Kidney (tissue), 14 donors: ENCODE measurements around the gene SCAMP5. TPM values are rescaled to one million over a fixed set of nuclear protein-coding genes. Genes with fewer than 3 reads are reported as not detected.

Source experiments
- DNase-seq, 5 donors: peaks; one replicate each; pipeline ENCODE4 v3.0.0-alpha.2; 2013 to 2020
- FAIRE-seq: peaks from 2 replicates; lab custom pipeline; 2012; peaks lifted over from hg19 to GRCh38; lab: Jason Lieb, UNC
- H3K27ac ChIP-seq, 2 donors: one replicate each; pipeline ENCODE4 v1.7.0; 2013; ENCODE audit warnings: low read depth in 2 of 2, low read length in 2 of 2, inconsistent platforms in 1 of 2
- H3K27me3 ChIP-seq: one replicate; pipeline ENCODE4 v1.7.1; 2013; ENCODE audit warnings: low read length, inconsistent platforms; ENCODE audit not compliant: control insufficient read depth, insufficient read depth
- H3K36me3 ChIP-seq, 3 donors: one replicate each; pipeline versions ENCODE4 v1.7.0 to v1.7.1; 2013; ENCODE audit warnings: low read length in 3 of 3, control low read depth in 1 of 3, inconsistent platforms in 1 of 3; ENCODE audit not compliant: insufficient read depth in 3 of 3, control insufficient read depth in 2 of 3
- H3K4me1 ChIP-seq, 3 donors: one replicate each; pipeline versions ENCODE4 v1.7.0 to v1.7.1; 2013; ENCODE audit warnings: low read length in 3 of 3, inconsistent platforms in 1 of 3, low read depth in 1 of 3; ENCODE audit not compliant: control insufficient read depth in 2 of 3, insufficient read depth in 2 of 3
- H3K4me3 ChIP-seq, 3 donors: one replicate each; pipeline versions ENCODE4 v1.7.0 to v1.8.1; 2013; ENCODE audit warnings: low read length in 3 of 3, control low read depth in 1 of 3, inconsistent platforms in 1 of 3
- H3K9ac ChIP-seq, 3 donors: one replicate each; pipeline versions ENCODE4 v1.7.0 to v1.7.1; 2013; ENCODE audit warnings: low read length in 3 of 3, control low read depth in 1 of 3, inconsistent platforms in 1 of 3
- H3K9me3 ChIP-seq, 3 donors: one replicate each; pipeline versions ENCODE4 v1.7.0 to v1.7.1; 2013; ENCODE audit warnings: low read length in 3 of 3, control low read depth in 1 of 3, inconsistent platforms in 1 of 3; ENCODE audit not compliant: control insufficient read depth in 2 of 3, insufficient read depth in 1 of 3
- CTCF ChIP-seq: IDR thresholded peaks from 3 replicates; pipeline ENCODE4 v1.5.1; 2012; ENCODE audit warnings: mild to moderate bottlenecking, moderate library complexity, borderline replicate concordance; ENCODE audit not compliant: insufficient read depth; ENCODE audit errors: extremely low read depth
- intact Hi-C: fragments of 100-400 bp; cut with DNase I; formaldehyde crosslinking; loops from one replicate; pipeline ENCODE4 v1.11.1; 2022
- polyA plus RNA-seq: library from polyadenylated mRNA; stranded (reverse); fragments of 350-450 nt; fragmentation: Illumina TruSeq; extraction: RNeasy Lipid Tissue Mini Kit (QIAGEN cat#74804); gene quantifications from one replicate; pipeline ENCODE4 v1.2.3, GENCODE V29; 2014; ENCODE audit warnings: low read depth, low replicate concordance; ENCODE audit not compliant: insufficient read depth
- total RNA-seq: library from RNA; stranded (reverse); fragmentation: NEBNext Ultra II Directional; extraction: Animal tissue kit (Norgen Biotek cat#: 25700); gene quantifications from one replicate; pipeline ENCODE4 v1.2.1, GENCODE V29; 2021
- donor health status: control.
- donor health status: control.
- donor health status: control.
- donor health status: control.
- donor health status: control.
- donor health status: DM: yes; HTN: yes; CAD: no.
- donor health status: Normal renal cell carcinoma (clear cell type).

SCAMP5 gene
- total and polyA plus RNA-seq, 2 donors from 2014 or later: 13.4 to 29.5 TPM

DNA sequence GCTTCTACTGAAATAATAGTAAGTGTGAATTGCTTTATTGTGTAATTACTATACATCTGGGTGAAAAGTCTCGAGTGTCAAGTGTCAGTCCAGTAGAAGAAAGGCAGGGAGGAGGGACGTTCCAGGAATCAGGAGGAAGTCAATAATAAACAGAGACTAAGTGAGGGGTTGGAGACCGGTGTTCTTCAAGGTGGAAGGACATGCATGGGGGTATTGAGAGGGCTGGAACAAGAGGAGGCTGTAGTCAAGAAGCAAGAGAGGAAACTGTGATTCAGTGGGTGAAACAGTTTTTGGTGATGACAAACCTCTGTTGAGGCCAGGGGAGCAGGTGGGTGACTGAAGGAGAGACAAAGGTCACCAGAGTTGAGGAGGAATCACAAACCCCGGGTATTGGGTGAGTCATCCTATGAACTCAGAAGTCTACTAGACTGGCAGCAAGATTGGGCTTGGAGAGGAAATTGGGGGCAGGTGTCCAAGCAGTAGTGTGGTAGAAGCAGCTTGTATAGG, 11.6 kb upstream of the SCAMP5 start:
- Histone ChIP-seq H3K36me3 (no peaks in the 10 kb centered on the region), H3K27me3 (no peaks in the 10 kb centered on the region), H3K4me3 (no peak overlapping the region), H3K4me1 (no peaks in the 10 kb centered on the region), H3K9ac (no peak overlapping the region), H3K27ac (no peak overlapping the region), H3K9me3 (no peaks in the 10 kb centered on the region)
- intact Hi-C loops: no loop called here
- TF ChIP-seq CTCF: no peak
- no peak for DNase-seq
- FAIRE-seq: no peak

DNA sequence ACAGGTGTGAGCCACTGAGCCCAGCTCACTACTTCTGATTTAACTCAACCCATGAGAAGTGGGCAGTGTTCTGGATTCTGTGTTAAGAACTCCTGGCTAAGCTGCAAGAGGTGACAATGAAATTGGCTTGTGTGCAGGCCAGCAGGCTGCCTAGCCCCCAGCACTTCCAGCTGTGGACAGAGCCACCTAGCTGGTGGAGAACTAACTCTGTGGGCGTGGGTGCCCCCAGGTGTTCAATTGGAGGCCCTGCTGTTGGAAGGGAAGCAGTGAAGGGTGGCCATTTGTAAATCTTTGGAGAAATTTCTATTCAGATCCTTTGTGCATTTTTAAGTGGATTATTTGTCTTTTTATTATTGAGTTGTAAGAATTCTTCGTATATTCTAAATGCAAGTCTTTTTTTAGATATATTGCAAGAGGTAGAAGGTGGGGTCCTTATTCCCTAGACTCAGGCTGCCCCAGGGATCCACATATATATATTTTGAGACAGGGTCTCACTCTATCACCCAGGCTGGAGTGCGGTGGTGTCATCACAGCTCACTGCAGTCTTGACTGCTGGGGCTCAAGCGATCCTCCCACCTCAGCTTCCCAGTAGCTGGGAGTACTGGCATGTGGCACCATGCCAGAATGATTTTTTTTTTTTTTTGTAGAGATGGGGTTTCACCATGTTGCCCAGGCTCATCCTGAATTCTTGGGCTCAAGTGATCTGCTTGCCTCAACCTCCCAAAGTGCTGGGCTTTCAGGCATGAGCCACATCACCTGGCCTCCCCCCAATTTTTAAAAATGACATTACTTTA, 7.2 kb upstream of the SCAMP5 start:
- H3K4me3 ChIP-seq: no peak overlapping the region
- H3K27ac ChIP-seq: no peak overlapping the region
- no peaks in the 10 kb centered on the region for H3K36me3 ChIP-seq
- H3K4me1 ChIP-seq: no peaks in the 10 kb centered on the region
- H3K9me3 ChIP-seq: no peaks in the 10 kb centered on the region
- FAIRE-seq (no peak), DNase-seq (peak in 4 of 5 donors; percentile 52 to 69 (median 57))
- no peak overlapping the region for H3K9ac ChIP-seq
- no peak for TF ChIP-seq CTCF
- intact Hi-C loops: no loop called here
- H3K27me3 ChIP-seq: no peaks in the 10 kb centered on the region

DNA sequence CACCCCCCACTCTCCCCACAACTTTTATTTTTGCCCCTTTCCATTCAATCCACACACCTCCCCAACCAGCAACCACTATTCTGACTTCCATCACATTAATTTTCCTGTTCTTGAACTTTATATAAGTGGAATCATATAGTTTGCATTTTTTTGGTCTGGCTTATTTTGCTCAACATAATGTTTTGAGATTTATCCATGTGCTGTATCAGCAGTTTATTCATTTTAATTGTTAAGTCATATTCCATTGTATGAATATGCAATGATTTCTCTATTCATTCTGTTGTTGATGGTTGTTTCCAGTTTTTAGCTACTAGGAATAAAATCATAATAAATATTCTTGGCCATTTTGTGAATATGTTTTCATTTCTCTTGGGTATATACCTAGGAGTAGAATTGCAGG, 5.8 kb upstream of the SCAMP5 start:
- intact Hi-C loops: no loop called here
- no peaks in the 10 kb centered on the region for H3K9me3 ChIP-seq
- no peak overlapping the region for H3K4me3 ChIP-seq
- H3K4me1 ChIP-seq: no peaks in the 10 kb centered on the region
- no peak for TF ChIP-seq CTCF
- no peaks in the 10 kb centered on the region for H3K36me3 ChIP-seq
- no peak for DNase-seq
- no peak overlapping the region for H3K9ac ChIP-seq
- H3K27me3 ChIP-seq: no peaks in the 10 kb centered on the region
- FAIRE-seq: no peak
- no peak overlapping the region for H3K27ac ChIP-seq
